Endothelial cell of umbilical vein (primary cell): ENCODE data around the gene DIP2C. TPM values are rescaled to one million over a fixed set of nuclear protein-coding genes. Genes with fewer than 3 reads are reported as not detected.

Experiments
- BruUV-seq: library from RNA; stranded (reverse); fragments of 400-500 nt; replicated peaks from 2 replicates; lab custom pipeline; 2021; lab: Mats Ljungman, UMichigan
- CTCF ChIA-PET: fragments of 300-600, 350-600 bp; sonication (Branson Sonifier 250); formaldehyde crosslinking; loops from one replicate; lab custom pipeline; 2021; ENCODE audit warnings: antibody characterized with exemption, inconsistent platforms; lab: Charles Lee
- POLR2A ChIA-PET: fragments of 300-600, 350-600 bp; sonication (Branson Sonifier 250); formaldehyde crosslinking; loops from one replicate; lab custom pipeline; 2021; ENCODE audit warnings: antibody characterized with exemption, inconsistent platforms; lab: Charles Lee
- DNase-seq: peaks from one replicate; pipeline ENCODE4 v3.0.0-alpha.2; 2011; ENCODE audit warnings: low read depth, low spot score
- FAIRE-seq: peaks from 2 replicates; lab custom pipeline; 2011; peaks lifted over from hg19 to GRCh38; lab: Jason Lieb, UNC
- H2AFZ ChIP-seq: 2 replicates; pipeline ENCODE4 v1.6.0; 2012; ENCODE audit warnings: low read depth, low read length, control low read depth, inconsistent platforms
- H3K27ac ChIP-seq: 2 replicates; pipeline ENCODE4 v1.5.1; 2011; ENCODE audit warnings: low read depth, mild to moderate bottlenecking, control low read depth, low read length, moderate library complexity; ENCODE audit not compliant: insufficient read depth
- H3K27me3 ChIP-seq, 2 experiments: 2 replicates each; pipeline versions ENCODE4 v1.6.0 to v1.6.1; 2011; ENCODE audit warnings: low read length in 2 of 2, mixed read lengths in 1 of 2; ENCODE audit not compliant: control insufficient read depth in 2 of 2, insufficient read depth in 2 of 2
- H3K36me3 ChIP-seq, 2 experiments: 2 replicates in 1 of 2; 3 replicates in 1 of 2; pipeline ENCODE4 v1.5.1; 2011; ENCODE audit warnings: low read length in 2 of 2, mild to moderate bottlenecking in 1 of 2, moderate library complexity in 1 of 2; ENCODE audit not compliant: control insufficient read depth in 2 of 2, insufficient read depth in 2 of 2; ENCODE audit errors: extremely low read depth in 1 of 2
- H3K4me1 ChIP-seq: 3 replicates; pipeline ENCODE4 v1.5.1; 2011; ENCODE audit warnings: mild to moderate bottlenecking, low read length; ENCODE audit not compliant: control insufficient read depth, insufficient read depth; ENCODE audit errors: extremely low read depth
- H3K4me2 ChIP-seq: 2 replicates; pipeline ENCODE4 v1.6.1; 2011; ENCODE audit warnings: low read length, control low read depth, mixed read lengths; ENCODE audit not compliant: insufficient read depth
- H3K4me3 ChIP-seq, 3 experiments: fragments of 200-600 bp in 1 of 3; sonication (generic), shearing (Covaris generic) in 1 of 3; replicated peaks in 1 of 3; 2 replicates each; pipeline ENCODE4 v1.5.1; 2011 to 2016; ENCODE audit warnings: control low read depth in 3 of 3, low read length in 3 of 3, mild to moderate bottlenecking in 2 of 3, inconsistent platforms in 1 of 3, low read depth in 1 of 3, moderate library complexity in 1 of 3; ENCODE audit not compliant: insufficient read depth in 1 of 3
- H3K79me2 ChIP-seq: 2 replicates; pipeline ENCODE4 v1.6.0; 2012; ENCODE audit warnings: low read length, inconsistent platforms; ENCODE audit not compliant: control insufficient read depth, insufficient read depth
- H3K9ac ChIP-seq: replicated peaks from 2 replicates; pipeline ENCODE3; 2011; ENCODE audit warnings: low read length, control low read depth; ENCODE audit not compliant: insufficient read depth; ENCODE audit errors: extremely low read depth
- H3K9me1 ChIP-seq: replicated peaks from 3 replicates; pipeline ENCODE4 v1.6.0; 2011; ENCODE audit warnings: mild to moderate bottlenecking, low read length; ENCODE audit not compliant: control insufficient read depth, insufficient read depth; ENCODE audit errors: extremely low read depth
- H3K9me3 ChIP-seq: replicated peaks from 2 replicates; pipeline ENCODE4 v1.5.1; 2012; ENCODE audit warnings: low read length, inconsistent platforms; ENCODE audit not compliant: control insufficient read depth, insufficient read depth
- H4K20me1 ChIP-seq: replicated peaks from 2 replicates; pipeline ENCODE3; 2011; ENCODE audit warnings: mild to moderate bottlenecking, low read length; ENCODE audit not compliant: control insufficient read depth, insufficient read depth; ENCODE audit errors: extremely low read depth
- EZH2 ChIP-seq: IDR thresholded peaks from 2 replicates; pipeline ENCODE4 v1.6.1; 2012; ENCODE audit warnings: borderline replicate concordance, low read depth, mild to moderate bottlenecking, moderate library complexity, low read length, inconsistent platforms; ENCODE audit not compliant: severe bottlenecking
- FOS ChIP-seq: IDR thresholded peaks from 2 replicates; pipeline ENCODE4 v1.6.1; 2011; ENCODE audit warnings: mild to moderate bottlenecking, low read length, moderate library complexity, borderline replicate concordance; ENCODE audit not compliant: insufficient read depth
- GATA2 ChIP-seq: IDR thresholded peaks from 2 replicates; pipeline ENCODE4 v1.7.0; 2011; ENCODE audit warnings: low read depth, mild to moderate bottlenecking, moderate library complexity, mixed read lengths, low read length; ENCODE audit not compliant: insufficient read length, insufficient read depth
- JUN ChIP-seq: IDR thresholded peaks from 2 replicates; pipeline ENCODE4 v1.6.1; 2011; ENCODE audit warnings: borderline replicate concordance, low read depth; ENCODE audit not compliant: insufficient read length, insufficient read depth
- MYC ChIP-seq: IDR thresholded peaks from one replicate; pipeline ENCODE4 v1.6.1; 2011; ENCODE audit warnings: mild to moderate bottlenecking, low read depth, low read length
- POLR2A ChIP-seq: IDR thresholded peaks from 2 replicates; pipeline ENCODE4 v1.6.1; 2012; ENCODE audit warnings: low read depth, mild to moderate bottlenecking, control low read depth, low read length
- POLR2AphosphoS5 ChIP-seq: IDR thresholded peaks from 2 replicates; pipeline ENCODE4 v1.6.1; 2012; ENCODE audit warnings: low read depth, mild to moderate bottlenecking, control low read depth, low read length, moderate library complexity; ENCODE audit not compliant: insufficient read depth
- dilution Hi-C: fragments of 300-500 bp; cut with MboI; formaldehyde crosslinking; loops from one replicate; pipeline ENCODE4 v1.15.0; 2019; ENCODE audit warnings: low sequenced_read_pairs; ENCODE audit not compliant: extremely low pct_ligation_motif_present
- intact Hi-C: fragments of 100-400 bp; cut with micrococcal nuclease; formaldehyde crosslinking; loops from one replicate; pipeline ENCODE4 v1.10.0; 2022
- polyA plus RNA-seq, 4 experiments: library from polyadenylated mRNA; depleted of rRNA in 3 of 4; stranded (reverse) in 3 of 4; unstranded in 1 of 4; fragments of >200 nt; gene quantifications; 2 replicates each; pipeline versions ENCODE4 v1.2.1 to v1.2.3, GENCODE V29; 2011 to 2012; ENCODE audit warnings: missing spikeins in 1 of 4
- total RNA-seq: library from RNA; stranded (reverse); gene quantifications from 2 replicates; pipeline ENCODE4 v1.2.3, GENCODE V29; 2021
- TF ChIP-seq, protein P1 (sequence below): IDR thresholded peaks from 2 replicates; pipeline ENCODE4 v1.6.1; 2011; ENCODE audit not compliant: insufficient read depth, insufficient read length
- TF ChIP-seq, protein P2 (sequence below), 2 donors: IDR thresholded peaks; 1 replicate in 1 of 2; 2 replicates in 1 of 2; pipeline ENCODE4 v1.5.1; 2011; ENCODE audit warnings: low read length in 2 of 2, mild to moderate bottlenecking in 2 of 2, moderate library complexity in 2 of 2, control low read depth in 1 of 2, inconsistent platforms in 1 of 2, low read depth in 1 of 2; ENCODE audit not compliant: insufficient read depth in 1 of 2; ENCODE audit errors: extremely low read depth in 1 of 2

DIP2C gene
- total and polyA plus RNA-seq, 2 donors (not counting 3 experiments of a cell fraction or from before 2014, with no cell fraction given) = 3.6 to 10.7 TPM

DNA sequence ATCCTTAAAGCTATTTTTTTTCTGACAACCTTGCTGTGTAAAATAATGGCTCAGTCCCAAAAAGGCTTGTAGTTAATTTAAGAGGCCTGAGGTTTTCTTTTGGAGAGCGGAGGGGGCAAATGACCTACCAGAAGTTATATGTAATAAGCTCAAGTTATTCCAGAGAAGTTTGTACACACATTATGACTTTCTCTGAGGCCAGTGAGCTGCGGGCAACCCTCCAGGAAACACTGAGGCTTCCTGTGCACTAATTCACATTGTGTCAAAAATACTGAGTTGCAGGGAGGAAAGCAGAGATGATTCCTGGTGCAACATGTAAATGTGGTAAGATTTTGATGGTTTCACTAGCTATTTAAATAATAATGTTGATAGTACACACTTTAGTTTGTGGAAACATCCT, 188.6 kb downstream of the DIP2C start:
- Histone ChIP-seq H3K4me3 (no peak overlapping the region), H4K20me1 (no peaks in the 10 kb centered on the region), H3K27me3 (no peaks in the 10 kb centered on the region), H3K27ac (no peak overlapping the region), H3K4me1 (peaks cover 12% of the 10 kb centered on the region), H3K9ac (no peak overlapping the region), H3K9me3 (no peaks in the 10 kb centered on the region), H3K4me2 (peak overlapping the region; percentile 28), H3K79me2 (no peaks in the 10 kb centered on the region), H2AFZ (no peak overlapping the region), H3K36me3 (no peaks in the 10 kb centered on the region), H3K9me1 (no peaks in the 10 kb centered on the region)
- intact Hi-C loops = no loop called here
- ChIA-PET CTCF (interaction anchor here (0.8 to 1.6 kb wide), 7 partner anchors 9 to 288 kb away, joined by 3 to 9 read pairs (median 3); no protein-coding TSS in a partner anchor), POLR2A (no interaction called here)
- dilution Hi-C loops = no loop called here
- DNase-seq (peak; percentile 77), FAIRE-seq (peak; percentile 96)
- BruUV-seq = no TSS peak
- TF ChIP-seq, protein P1, sequence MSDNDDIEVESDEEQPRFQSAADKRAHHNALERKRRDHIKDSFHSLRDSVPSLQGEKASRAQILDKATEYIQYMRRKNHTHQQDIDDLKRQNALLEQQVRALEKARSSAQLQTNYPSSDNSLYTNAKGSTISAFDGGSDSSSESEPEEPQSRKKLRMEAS = no peak
- no peak for TF ChIP-seq MYC
- TF ChIP-seq POLR2A = no peak
- no peak for TF ChIP-seq FOS
- TF ChIP-seq EZH2 = no peak
- TF ChIP-seq, protein P2, sequence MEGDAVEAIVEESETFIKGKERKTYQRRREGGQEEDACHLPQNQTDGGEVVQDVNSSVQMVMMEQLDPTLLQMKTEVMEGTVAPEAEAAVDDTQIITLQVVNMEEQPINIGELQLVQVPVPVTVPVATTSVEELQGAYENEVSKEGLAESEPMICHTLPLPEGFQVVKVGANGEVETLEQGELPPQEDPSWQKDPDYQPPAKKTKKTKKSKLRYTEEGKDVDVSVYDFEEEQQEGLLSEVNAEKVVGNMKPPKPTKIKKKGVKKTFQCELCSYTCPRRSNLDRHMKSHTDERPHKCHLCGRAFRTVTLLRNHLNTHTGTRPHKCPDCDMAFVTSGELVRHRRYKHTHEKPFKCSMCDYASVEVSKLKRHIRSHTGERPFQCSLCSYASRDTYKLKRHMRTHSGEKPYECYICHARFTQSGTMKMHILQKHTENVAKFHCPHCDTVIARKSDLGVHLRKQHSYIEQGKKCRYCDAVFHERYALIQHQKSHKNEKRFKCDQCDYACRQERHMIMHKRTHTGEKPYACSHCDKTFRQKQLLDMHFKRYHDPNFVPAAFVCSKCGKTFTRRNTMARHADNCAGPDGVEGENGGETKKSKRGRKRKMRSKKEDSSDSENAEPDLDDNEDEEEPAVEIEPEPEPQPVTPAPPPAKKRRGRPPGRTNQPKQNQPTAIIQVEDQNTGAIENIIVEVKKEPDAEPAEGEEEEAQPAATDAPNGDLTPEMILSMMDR (IDR thresholded peaks at IDR 0.05; ENCODE audit: extremely low read depth in 1 of 2, insufficient read depth in 1 of 2, low read depth in 1 of 2, low read length in 2 of 2) = no peak
- TF ChIP-seq POLR2AphosphoS5 = no peak
- TF ChIP-seq GATA2 = no peak
- TF ChIP-seq JUN = no peak
